Fibroblast of lung (primary cell): ENCODE results near the gene COX4I1.

Experiments used
- EZH2 ChIP-seq: IDR thresholded peaks from 2 replicates; pipeline ENCODE4 v1.5.1; 2012; ENCODE audit warnings: low read length, control low read depth, mild to moderate bottlenecking; ENCODE audit errors: missing control alignments
- TF ChIP-seq, protein P1 (sequence below), 2 donors: IDR thresholded peaks in 1 of 2; conservative IDR thresholded peaks in 1 of 2; 1 replicate in 1 of 2; 2 replicates in 1 of 2; pipeline ENCODE4 v1.5.1; 2011 to 2012; ENCODE audit warnings: low read length in 2 of 2, control low read depth in 1 of 2, inconsistent platforms in 1 of 2, low read depth in 1 of 2, mild to moderate bottlenecking in 1 of 2

DNA sequence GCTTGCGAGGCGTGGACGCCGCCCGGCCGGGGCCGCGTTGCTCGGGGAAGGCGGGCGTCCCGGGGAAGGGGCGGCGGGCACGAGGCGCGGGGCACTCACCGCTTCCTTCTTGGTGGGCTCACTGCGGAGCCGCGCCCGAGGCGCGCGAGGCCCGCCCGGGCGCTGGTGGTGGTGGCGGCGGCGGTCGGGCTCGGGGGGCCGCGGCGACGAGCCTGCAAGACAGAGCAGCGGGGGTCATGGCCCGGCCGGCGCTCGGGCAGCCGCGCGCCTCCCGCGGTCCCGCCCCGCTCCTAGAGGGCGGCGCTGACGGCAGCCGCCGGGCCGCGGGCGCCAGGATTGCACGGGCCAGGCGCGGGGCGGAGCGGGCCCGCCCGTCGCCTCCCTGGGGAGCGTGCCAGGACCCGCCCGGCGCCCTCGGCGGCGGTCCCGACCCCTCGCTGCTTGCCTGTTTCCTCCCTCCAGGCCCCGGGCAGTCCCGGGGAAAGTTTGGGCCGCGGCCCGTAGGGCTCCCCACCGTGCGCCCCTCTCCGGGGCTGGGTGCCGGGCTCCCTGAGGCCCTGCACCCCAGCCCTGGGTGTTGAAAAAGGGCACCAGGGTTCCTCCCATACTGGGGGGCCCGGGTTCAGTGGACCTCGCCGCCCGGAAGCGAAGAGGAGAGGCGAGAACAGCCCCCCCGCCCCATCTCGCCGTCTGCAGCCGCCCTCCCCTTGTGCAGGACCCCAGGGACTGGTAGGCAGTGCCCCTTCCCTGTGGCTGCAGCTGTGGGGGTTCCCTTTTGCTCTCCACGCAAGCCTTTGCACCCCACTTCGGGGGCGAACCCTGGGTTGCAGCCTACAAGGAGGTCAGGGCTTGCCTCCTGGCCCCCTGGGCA, 48.4 kb upstream of the COX4I1 start, which contains the start of gene C16orf74:
- TF ChIP-seq, protein P1, sequence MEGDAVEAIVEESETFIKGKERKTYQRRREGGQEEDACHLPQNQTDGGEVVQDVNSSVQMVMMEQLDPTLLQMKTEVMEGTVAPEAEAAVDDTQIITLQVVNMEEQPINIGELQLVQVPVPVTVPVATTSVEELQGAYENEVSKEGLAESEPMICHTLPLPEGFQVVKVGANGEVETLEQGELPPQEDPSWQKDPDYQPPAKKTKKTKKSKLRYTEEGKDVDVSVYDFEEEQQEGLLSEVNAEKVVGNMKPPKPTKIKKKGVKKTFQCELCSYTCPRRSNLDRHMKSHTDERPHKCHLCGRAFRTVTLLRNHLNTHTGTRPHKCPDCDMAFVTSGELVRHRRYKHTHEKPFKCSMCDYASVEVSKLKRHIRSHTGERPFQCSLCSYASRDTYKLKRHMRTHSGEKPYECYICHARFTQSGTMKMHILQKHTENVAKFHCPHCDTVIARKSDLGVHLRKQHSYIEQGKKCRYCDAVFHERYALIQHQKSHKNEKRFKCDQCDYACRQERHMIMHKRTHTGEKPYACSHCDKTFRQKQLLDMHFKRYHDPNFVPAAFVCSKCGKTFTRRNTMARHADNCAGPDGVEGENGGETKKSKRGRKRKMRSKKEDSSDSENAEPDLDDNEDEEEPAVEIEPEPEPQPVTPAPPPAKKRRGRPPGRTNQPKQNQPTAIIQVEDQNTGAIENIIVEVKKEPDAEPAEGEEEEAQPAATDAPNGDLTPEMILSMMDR (conservative IDR thresholded peaks at IDR 0.05 in 1 of 2, IDR thresholded peaks at IDR 0.05 in 1 of 2; ENCODE audit: low read depth in 1 of 2, low read length in 2 of 2) = no peak
- no peak for TF ChIP-seq EZH2
